HepG2 (cell line): ENCODE data around the gene ZNF431. TPM values are rescaled to one million over a fixed set of nuclear protein-coding genes. Genes with fewer than 3 reads are reported as not detected.

Source experiments
- ATAC-seq: fragments of 200-7000 bp; cut with Tn5 transposase; 3 replicates; pipeline ENCODE4 v1.9.1; 2020; ENCODE audit warnings: mild to moderate bottlenecking, moderate library complexity
- BruUV-seq: library from RNA; stranded (reverse); fragments of 400-500 nt; replicated peaks from 2 replicates; lab custom pipeline; 2021; lab: Mats Ljungman, UMichigan
- CTCF ChIA-PET: fragments of 300-600 bp; formaldehyde crosslinking; extraction: SDS; loops from one replicate; lab custom pipeline; 2021; ENCODE audit warnings: low total read pairs, inconsistent platforms, low intra/inter-chr PET ratio; lab: Yijun Ruan, JAX
- POLR2A ChIA-PET: fragments of 350-600 bp; sonication (Branson Sonifier 250); formaldehyde crosslinking; loops from one replicate; lab custom pipeline; 2020; ENCODE audit warnings: antibody characterized with exemption, inconsistent platforms; lab: Yijun Ruan, JAX
- DNase-seq: peaks from one replicate; pipeline ENCODE4 v3.0.0-alpha.2; 2015; ENCODE audit warnings: low spot score
- FAIRE-seq: peaks from 3 replicates; lab custom pipeline; 2011; peaks lifted over from hg19 to GRCh38; lab: Jason Lieb, UNC
- H2AFZ ChIP-seq: one replicate; pipeline ENCODE4 v1.6.1; 2011; ENCODE audit warnings: low read length, inconsistent platforms
- H3K27ac ChIP-seq: fragments of 300-600 bp; 3 replicates; pipeline ENCODE4 v1.8.0; 2011; ENCODE audit warnings: mixed run types, mild to moderate bottlenecking, mixed read lengths, low read length, inconsistent platforms; ENCODE audit not compliant: insufficient read depth; ENCODE audit errors: extremely low read length
- H3K27me3 ChIP-seq, 2 experiments: fragments of 200-600 bp in 1 of 2; 2 replicates in 1 of 2; 3 replicates in 1 of 2; pipeline versions ENCODE4 v1.6.0 to v1.8.0; 2011; ENCODE audit warnings: low read length in 2 of 2, mild to moderate bottlenecking in 2 of 2, moderate library complexity in 2 of 2, inconsistent platforms in 1 of 2; ENCODE audit not compliant: insufficient read depth in 2 of 2, control insufficient read depth in 1 of 2
- H3K36me3 ChIP-seq, 2 experiments: fragments of 200-600 bp in 1 of 2; replicated peaks in 1 of 2; 2 replicates in 1 of 2; 3 replicates in 1 of 2; pipeline versions ENCODE4 v1.5.1 to v1.8.0; 2011; ENCODE audit warnings: low read length in 2 of 2, inconsistent platforms in 1 of 2; ENCODE audit not compliant: insufficient read depth in 2 of 2, control insufficient read depth in 1 of 2
- H3K4me1 ChIP-seq: 2 replicates; pipeline ENCODE4 v1.5.1; 2012; ENCODE audit warnings: low read length, inconsistent platforms; ENCODE audit not compliant: insufficient read depth
- H3K4me2 ChIP-seq: 2 replicates; pipeline ENCODE4 v1.6.0; 2011; ENCODE audit warnings: low read depth, low read length, inconsistent platforms
- H3K4me3 ChIP-seq, 3 experiments: fragments of 200-600 bp in 1 of 3; sonication (generic), shearing (Covaris generic) in 1 of 3; replicated peaks in 1 of 3; 2 replicates each; pipeline ENCODE4 v1.5.1; 2011 to 2016; ENCODE audit warnings: low read length in 3 of 3, inconsistent platforms in 2 of 3, low read depth in 2 of 3, mild to moderate bottlenecking in 2 of 3, control low read depth in 1 of 3, mixed read lengths in 1 of 3; ENCODE audit not compliant: insufficient read depth in 1 of 3
- H3K79me2 ChIP-seq: one replicate; pipeline ENCODE4 v1.6.1; 2011; ENCODE audit warnings: low read length, inconsistent platforms; ENCODE audit not compliant: insufficient read depth
- H3K9ac ChIP-seq: 2 replicates; pipeline ENCODE4 v1.6.0; 2011; ENCODE audit warnings: mild to moderate bottlenecking, low read depth, low read length, inconsistent platforms; ENCODE audit not compliant: insufficient read depth
- H3K9me3 ChIP-seq: 2 replicates; pipeline ENCODE4 v1.5.1; 2012; ENCODE audit warnings: mild to moderate bottlenecking, low read length
- H4K20me1 ChIP-seq: 2 replicates; pipeline ENCODE4 v1.6.0; 2011; ENCODE audit warnings: inconsistent platforms, mild to moderate bottlenecking, low read length, moderate library complexity; ENCODE audit not compliant: insufficient read depth
- ATF4 ChIP-seq, 2 experiments: fragments of 450-650 bp in 1 of 2; sonication (generic) in 1 of 2; formaldehyde crosslinking; IDR thresholded peaks; 2 replicates each; pipeline versions ENCODE4 v1.5.0 to v1.8.0; 2020 to 2022; ENCODE audit warnings: mild to moderate bottlenecking in 1 of 2, missing genetic modification reagents in 1 of 2
- BCLAF1 ChIP-seq: fragments of 450-650 bp; IDR thresholded peaks from 2 replicates; pipeline ENCODE4 v1.6.1; 2017; ENCODE audit warnings: mild to moderate bottlenecking
- ESRRA ChIP-seq: sonication (generic); formaldehyde crosslinking; IDR thresholded peaks from 2 replicates; pipeline ENCODE4 v1.5.1; 2020; ENCODE audit warnings: mild to moderate bottlenecking, low read depth, missing genetic modification reagents
- GLMP ChIP-seq: sonication (generic); formaldehyde crosslinking; IDR thresholded peaks from 2 replicates; pipeline ENCODE4 v1.9.0; 2021; ENCODE audit warnings: missing genetic modification reagents, mild to moderate bottlenecking, borderline replicate concordance
- KLF13 ChIP-seq: sonication (generic); formaldehyde crosslinking; IDR thresholded peaks from 2 replicates; pipeline ENCODE4 v1.4.0; 2020; ENCODE audit warnings: mild to moderate bottlenecking, missing genetic modification reagents
- RORA ChIP-seq: sonication (generic); formaldehyde crosslinking; IDR thresholded peaks from 2 replicates; pipeline ENCODE4 v1.5.0; 2020; ENCODE audit warnings: mild to moderate bottlenecking, missing genetic modification reagents, moderate library complexity
- SMAD9 ChIP-seq: sonication (generic); formaldehyde crosslinking; IDR thresholded peaks from 2 replicates; pipeline ENCODE4 v1.5.1; 2020; ENCODE audit warnings: mild to moderate bottlenecking, missing genetic modification reagents
- SP1 ChIP-seq, 2 experiments: fragments of 450-650 bp in 1 of 2; sonication (generic) in 1 of 2; formaldehyde crosslinking in 1 of 2; IDR thresholded peaks; 2 replicates each; pipeline versions ENCODE4 v1.4.0 to v1.6.1; 2016 to 2020; ENCODE audit warnings: missing genetic modification reagents in 1 of 2
- TMF1 ChIP-seq: sonication (generic); formaldehyde crosslinking; IDR thresholded peaks from 2 replicates; pipeline ENCODE4 v1.8.1; 2022; ENCODE audit warnings: low read depth, missing genetic modification reagents
- TOPORS ChIP-seq: sonication (generic); formaldehyde crosslinking; IDR thresholded peaks from 2 replicates; pipeline ENCODE4 v1.8.0; 2023; ENCODE audit warnings: mild to moderate bottlenecking, missing genetic modification reagents
- ZBTB1 ChIP-seq: sonication (generic); formaldehyde crosslinking; IDR thresholded peaks from 2 replicates; pipeline ENCODE4 v1.4.0; 2020; ENCODE audit warnings: missing genetic modification reagents, borderline replicate concordance
- ZNF644 ChIP-seq: IDR thresholded peaks from 2 replicates; pipeline ENCODE4 v1.6.1; 2016; ENCODE audit warnings: low read depth
- ZNF670 ChIP-seq: sonication (generic); formaldehyde crosslinking; IDR thresholded peaks from 2 replicates; pipeline ENCODE4 v1.8.0; 2022; ENCODE audit warnings: mild to moderate bottlenecking, missing genetic modification reagents, borderline replicate concordance
- ZNF7 ChIP-seq: IDR thresholded peaks from 2 replicates; pipeline ENCODE4 v1.6.1; 2016; ENCODE audit warnings: missing biosample characterization, missing genetic modification reagents
- ZNF746 ChIP-seq: sonication (generic); formaldehyde crosslinking; IDR thresholded peaks from 2 replicates; pipeline ENCODE4 v1.8.0; 2022; ENCODE audit warnings: mild to moderate bottlenecking, missing genetic modification reagents
- WGBS: methylation state at CpG from one replicate; pipeline ENCODE4 v1.1.6; 2017; ENCODE audit warnings: low lambda C conversion rate; 5-methylcytosine and 5-hydroxymethylcytosine counted together
- in situ Hi-C: cut with HindIII; loops from 2 replicates; pipeline ENCODE4 v1.10.0; 2017; ENCODE audit warnings: low pct_unique_long_range_greater_than_20kb; ENCODE audit not compliant: extremely low pct_ligation_motif_present
- intact Hi-C: fragments of 100-400 bp; cut with micrococcal nuclease; formaldehyde crosslinking; loops from one replicate; pipeline ENCODE4 v1.10.0; 2022; ENCODE audit not compliant: unreplicated experiment
- polyA plus RNA-seq, 8 experiments: library from polyadenylated mRNA; depleted of rRNA in 3 of 8; stranded (reverse) in 7 of 8; unstranded in 1 of 8; fragments of >200 nt; fragmentation: Illumina TruSeq in 4 of 8; extraction: Trizol in 4 of 8; gene quantifications; 2 replicates each; pipeline versions ENCODE4 v1.2.1 to v1.2.3, GENCODE V29; 2011 to 2016; ENCODE audit warnings: low read depth in 4 of 8, missing spikeins in 1 of 8, mixed read lengths in 1 of 8; ENCODE audit not compliant: insufficient read depth in 1 of 8
- total RNA-seq, 5 experiments: library from RNA; depleted of rRNA; stranded (reverse); fragments of >200 nt; fragmentation: Illumina TruSeq; extraction: Trizol; gene quantifications; 2 replicates each; pipeline ENCODE4 v1.2.3, GENCODE V29; 2016; ENCODE audit warnings: low read depth in 1 of 5
- TF ChIP-seq, protein P1 (sequence below): sonication (generic); formaldehyde crosslinking; conservative IDR thresholded peaks from 2 replicates; pipeline ENCODE4 v1.4.0; 2020; ENCODE audit warnings: mild to moderate bottlenecking, missing genetic modification reagents, moderate library complexity

The ZNF431 gene
- total and polyA plus RNA-seq, 2 of the 13 experiments (the other 11 are each of a cell fraction or from before 2014, with no cell fraction given) = 4.4 to 11.8 TPM

DNA sequence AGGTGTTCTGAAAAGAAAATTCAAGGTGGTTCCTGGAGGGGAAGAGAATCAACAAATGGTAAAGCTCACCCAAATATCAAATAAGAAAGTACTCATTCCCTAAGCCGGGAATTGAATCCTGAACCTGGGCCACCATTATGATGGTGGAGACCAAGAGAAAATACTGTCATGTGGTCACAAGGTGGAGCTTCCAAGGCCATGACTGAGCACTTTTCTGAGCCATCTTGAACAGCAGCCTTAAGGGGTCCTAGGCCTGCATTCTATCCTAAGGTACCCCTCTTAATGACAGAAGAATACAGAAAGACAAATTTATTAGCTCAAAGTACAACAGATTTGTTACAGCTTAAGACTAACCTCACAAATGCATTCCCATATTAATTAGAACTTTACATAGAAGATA, 9.6 kb downstream of the ZNF431 start:
- ChIA-PET CTCF (no interaction called here), POLR2A (interaction anchor here (0.9 to 1.2 kb wide), 2 partner anchors 9 to 62 kb away, joined by 4 to 5 read pairs; partner anchors contain the start of gene ZNF431)
- ATAC-seq (no peak), FAIRE-seq (no peak), DNase-seq (no peak)
- no peaks in the 10 kb centered on the region for H3K27me3 ChIP-seq
- H4K20me1 ChIP-seq = no peaks in the 10 kb centered on the region
- no peak overlapping the region for H3K9ac ChIP-seq
- peaks cover 6% of the 10 kb centered on the region; the same call in 1 of the 2 replicates for H3K4me1 ChIP-seq
- BruUV-seq = no TSS peak
- intact Hi-C loops = loop anchor here (1.0 kb wide), 1 partner anchor 62 kb away; no protein-coding TSS in a partner anchor
- no peak overlapping the region for H3K4me3 ChIP-seq
- peaks cover 10% of the 10 kb centered on the region for H3K79me2 ChIP-seq
- in situ Hi-C loops = no loop called here
- no peak overlapping the region for H3K4me2 ChIP-seq
- no peak overlapping the region for H2AFZ ChIP-seq
- peaks cover 4 to 51% of the 10 kb centered on the region in 2 experiments; a peak in 4 of 5 replicates for H3K36me3 ChIP-seq
- no peaks in the 10 kb centered on the region for H3K9me3 ChIP-seq
- WGBS = 93% methylated on average over 1 of the region's 1 CpG
- no peak overlapping the region for H3K27ac ChIP-seq
- TF ChIP-seq ESRRA (CRISPR knock-in tag) = no peak
- no peak for TF ChIP-seq TMF1 (CRISPR knock-in tag)
- TF ChIP-seq ZNF670 (CRISPR knock-in tag) = no peak
- TF ChIP-seq TOPORS (CRISPR knock-in tag) = no peak
- TF ChIP-seq ZBTB1 (CRISPR knock-in tag) = no peak
- TF ChIP-seq SP1 (IDR thresholded peaks at IDR 0.05) = no peak
- no peak for TF ChIP-seq SP1 (CRISPR knock-in tag; IDR thresholded peaks at IDR 0.05)
- no peak for TF ChIP-seq ZNF7 (CRISPR knock-in tag)
- TF ChIP-seq ATF4 (CRISPR knock-in tag; IDR thresholded peaks at IDR 0.05) = no peak
- no peak for TF ChIP-seq ZNF746 (CRISPR knock-in tag)
- no peak for TF ChIP-seq RORA (CRISPR knock-in tag)
- TF ChIP-seq SMAD9 = no peak
- TF ChIP-seq BCLAF1 = no peak
- TF ChIP-seq GLMP (CRISPR knock-in tag) = no peak
- TF ChIP-seq ZNF644 = no peak
- TF ChIP-seq KLF13 = no peak
- TF ChIP-seq, protein P1, sequence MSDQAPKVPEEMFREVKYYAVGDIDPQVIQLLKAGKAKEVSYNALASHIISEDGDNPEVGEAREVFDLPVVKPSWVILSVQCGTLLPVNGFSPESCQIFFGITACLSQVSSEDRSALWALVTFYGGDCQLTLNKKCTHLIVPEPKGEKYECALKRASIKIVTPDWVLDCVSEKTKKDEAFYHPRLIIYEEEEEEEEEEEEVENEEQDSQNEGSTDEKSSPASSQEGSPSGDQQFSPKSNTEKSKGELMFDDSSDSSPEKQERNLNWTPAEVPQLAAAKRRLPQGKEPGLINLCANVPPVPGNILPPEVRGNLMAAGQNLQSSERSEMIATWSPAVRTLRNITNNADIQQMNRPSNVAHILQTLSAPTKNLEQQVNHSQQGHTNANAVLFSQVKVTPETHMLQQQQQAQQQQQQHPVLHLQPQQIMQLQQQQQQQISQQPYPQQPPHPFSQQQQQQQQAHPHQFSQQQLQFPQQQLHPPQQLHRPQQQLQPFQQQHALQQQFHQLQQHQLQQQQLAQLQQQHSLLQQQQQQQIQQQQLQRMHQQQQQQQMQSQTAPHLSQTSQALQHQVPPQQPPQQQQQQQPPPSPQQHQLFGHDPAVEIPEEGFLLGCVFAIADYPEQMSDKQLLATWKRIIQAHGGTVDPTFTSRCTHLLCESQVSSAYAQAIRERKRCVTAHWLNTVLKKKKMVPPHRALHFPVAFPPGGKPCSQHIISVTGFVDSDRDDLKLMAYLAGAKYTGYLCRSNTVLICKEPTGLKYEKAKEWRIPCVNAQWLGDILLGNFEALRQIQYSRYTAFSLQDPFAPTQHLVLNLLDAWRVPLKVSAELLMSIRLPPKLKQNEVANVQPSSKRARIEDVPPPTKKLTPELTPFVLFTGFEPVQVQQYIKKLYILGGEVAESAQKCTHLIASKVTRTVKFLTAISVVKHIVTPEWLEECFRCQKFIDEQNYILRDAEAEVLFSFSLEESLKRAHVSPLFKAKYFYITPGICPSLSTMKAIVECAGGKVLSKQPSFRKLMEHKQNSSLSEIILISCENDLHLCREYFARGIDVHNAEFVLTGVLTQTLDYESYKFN (CRISPR knock-in tag) = no peak
